GM19238 (cell line): ENCODE data around the gene AMPD1.
A peak's percentile ranks its signal among the peaks of the same experiment; 100 is the strongest.

Experiments
- DNase-seq: peaks from one replicate; pipeline ENCODE4 v3.0.0; 2011; ENCODE audit warnings: low spot score; ENCODE audit not compliant: insufficient read length

Gene AMPD1

GRCh38 chr1:114700036-114700600 lies 4.8 kb upstream of the AMPD1 start:
- no peak for DNase-seq

GRCh38 chr1:114696810-114697209 lies 1.5 kb upstream of the AMPD1 start:
- DNase-seq = no peak

GRCh38 chr1:114694540-114695310 lies 621 bp downstream of the AMPD1 start:
- no peak for DNase-seq

GRCh38 chr1:114692947-114693346 lies 2.4 kb downstream of the AMPD1 start:
- no peak for DNase-seq

GRCh38 chr1:114691061-114691460 lies 4.3 kb downstream of the AMPD1 start:
- DNase-seq = no peak

GRCh38 chr1:114690148-114690547 lies 5.2 kb downstream of the AMPD1 start:
- DNase-seq = no peak

GRCh38 chr1:114688526-114688925 lies 6.8 kb downstream of the AMPD1 start:
- no peak for DNase-seq

GRCh38 chr1:114685851-114686250 lies 9.5 kb downstream of the AMPD1 start:
- no peak for DNase-seq

- no peak for DNase-seq
Observed at GRCh38 chr1:114677691-114678090, 17.7 kb downstream of the AMPD1 start.

- no peak for DNase-seq
Observed at GRCh38 chr1:114676115-114676514, 19.2 kb downstream of the AMPD1 start.

GRCh38 chr1:114671939-114672275 lies 23.4 kb downstream of the AMPD1 start:
- DNase-seq = no peak

- no peak for DNase-seq
Observed at GRCh38 chr1:114671011-114671938, 24.1 kb downstream of the AMPD1 start.

GRCh38 chr1:114670083-114671010 lies 25.0 kb downstream of the AMPD1 start:
- DNase-seq = peak; percentile 77

GRCh38 chr1:114669562-114670082 lies 25.7 kb downstream of the AMPD1 start, which contains the start of gene DENND2C:
DENND2C (minus strand) TSS chr1:114670049; CDS start chr1:114625984, 44,065 bp downstream.
- DNase-seq = no peak

- DNase-seq = no peak
Observed at GRCh38 chr1:114668784-114669561, 26.4 kb downstream of the AMPD1 start.

- no peak for DNase-seq
Observed at GRCh38 chr1:114668373-114668772, 27.0 kb downstream of the AMPD1 start.

- DNase-seq = no peak
Observed at GRCh38 chr1:114666954-114667353, 28.4 kb downstream of the AMPD1 start.

GRCh38 chr1:114660238-114660637 lies 35.1 kb downstream of the AMPD1 start:
- DNase-seq = no peak

- no peak for DNase-seq
Observed at GRCh38 chr1:114651893-114652292, 43.5 kb downstream of the AMPD1 start.

GRCh38 chr1:114648503-114648902 lies 46.8 kb downstream of the AMPD1 start:
- no peak for DNase-seq
